ENCODE measurements around the gene SZRD1. TPM values are rescaled to one million over a fixed set of nuclear protein-coding genes. Genes with fewer than 3 reads are reported as not detected.

Gene SZRD1
- total and polyA plus RNA-seq, 4 donors = 87.9 to 172 (median 119) TPM

GRCh38 chr1:16420424-16421118 is 53.5 kb downstream of the SZRD1 start:
- Histone ChIP-seq H3K36me3 (ENCODE audit: control insufficient read depth in 1 of 2, insufficient read depth in 2 of 2, low read length in 1 of 2) (no peaks in the 10 kb centered on the region), H3K27me3 (ENCODE audit: control insufficient read depth in 1 of 2, insufficient read depth in 2 of 2, low read length in 1 of 2) (no peaks in the 10 kb centered on the region), H3K4me1 (ENCODE audit: control insufficient read depth in 1 of 2, insufficient read depth in 2 of 2, low read length in 2 of 2) (no peaks in the 10 kb centered on the region), H3K27ac (ENCODE audit: low read depth in 1 of 2, low read length in 2 of 2) (no peak overlapping the region), H3K4me3 (ENCODE audit: low read length in 2 of 2) (no peak overlapping the region), H3K9me3 (ENCODE audit: control insufficient read depth, low read length) (no peaks in the 10 kb centered on the region)
- intact Hi-C loops (cut with DNase I) = no loop called here
- DNase-seq (no peak), ATAC-seq (ENCODE audit: low FRiP score) (no peak)
- 68 to 70% methylated on average over 9 of the region's 9 CpGs for WGBS, 2 donors

- no peaks in the 10 kb centered on the region for H3K4me1 ChIP-seq (ENCODE audit: control insufficient read depth in 1 of 2, insufficient read depth in 2 of 2, low read length in 2 of 2)
- no peaks in the 10 kb centered on the region for H3K27me3 ChIP-seq (ENCODE audit: control insufficient read depth in 1 of 2, insufficient read depth in 2 of 2, low read length in 1 of 2)
- DNase-seq = no peak
- H3K4me3 ChIP-seq (ENCODE audit: low read length in 2 of 2) = no peak overlapping the region
- 73 to 80% methylated on average over 7 of the region's 7 CpGs for WGBS, 2 donors
- no peaks in the 10 kb centered on the region for H3K9me3 ChIP-seq (ENCODE audit: control insufficient read depth, low read length)
- no peak overlapping the region for H3K27ac ChIP-seq (ENCODE audit: low read depth in 1 of 2, low read length in 2 of 2)
- no peak for ATAC-seq (ENCODE audit: low FRiP score)
- no peaks in the 10 kb centered on the region for H3K36me3 ChIP-seq (ENCODE audit: control insufficient read depth in 1 of 2, insufficient read depth in 2 of 2, low read length in 1 of 2)
- intact Hi-C loops (cut with DNase I) = no loop called here
These were observed 54.2 kb downstream of the SZRD1 start for GRCh38 chr1:16421201-16421600.

DNA sequence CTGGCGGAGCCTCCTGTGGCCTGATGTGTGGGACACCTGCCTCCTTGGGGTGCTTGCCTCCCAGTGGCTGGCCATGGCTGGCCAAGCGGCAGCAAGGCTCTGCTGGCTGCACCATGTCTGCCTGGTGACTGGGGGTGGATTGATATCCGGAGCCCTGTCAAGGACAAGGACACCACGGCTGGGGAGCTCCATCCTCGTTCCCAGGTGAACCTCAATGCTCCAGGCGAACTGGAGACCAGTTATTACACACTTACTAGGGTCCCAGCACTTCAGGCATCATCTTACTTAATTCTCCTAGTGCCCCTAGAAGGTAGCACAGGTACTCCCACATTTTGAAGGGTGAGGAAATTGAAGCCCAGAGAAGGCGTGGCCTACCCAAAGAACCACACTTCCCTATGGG is 55.0 kb downstream of the SZRD1 start:
- WGBS, 2 donors = 88 to 90% methylated on average over 7 of the region's 7 CpGs
- Histone ChIP-seq H3K4me1 (ENCODE audit: control insufficient read depth in 1 of 2, insufficient read depth in 2 of 2, low read length in 2 of 2) (no peaks in the 10 kb centered on the region), H3K36me3 (ENCODE audit: control insufficient read depth in 1 of 2, insufficient read depth in 2 of 2, low read length in 1 of 2) (no peaks in the 10 kb centered on the region), H3K4me3 (ENCODE audit: low read length in 2 of 2) (no peak overlapping the region), H3K9me3 (ENCODE audit: control insufficient read depth, low read length) (no peaks in the 10 kb centered on the region), H3K27ac (ENCODE audit: low read depth in 1 of 2, low read length in 2 of 2) (no peak overlapping the region), H3K27me3 (ENCODE audit: control insufficient read depth in 1 of 2, insufficient read depth in 2 of 2, low read length in 1 of 2) (no peaks in the 10 kb centered on the region)
- DNase-seq (no peak), ATAC-seq (ENCODE audit: low FRiP score) (no peak)
- intact Hi-C loops (cut with DNase I) = no loop called here

- WGBS, 2 donors = 92 to 94% methylated on average over 10 of the region's 10 CpGs
These were observed 58.3 kb downstream of the SZRD1 start for GRCh38 chr1:16425125-16426025.

GRCh38 chr1:16430606-16431005 is 63.6 kb downstream of the SZRD1 start:
- intact Hi-C loops (cut with DNase I) = no loop called here
- WGBS, 2 donors = 77 to 80% methylated on average over 3 of the region's 3 CpGs
- no peak for DNase-seq
- Histone ChIP-seq H3K36me3 (ENCODE audit: control insufficient read depth in 1 of 2, insufficient read depth in 2 of 2, low read length in 1 of 2) (no peaks in the 10 kb centered on the region), H3K27ac (ENCODE audit: low read depth in 1 of 2, low read length in 2 of 2) (no peak overlapping the region), H3K9me3 (ENCODE audit: control insufficient read depth, low read length) (no peaks in the 10 kb centered on the region), H3K4me1 (ENCODE audit: control insufficient read depth in 1 of 2, insufficient read depth in 2 of 2, low read length in 2 of 2) (no peaks in the 10 kb centered on the region), H3K4me3 (ENCODE audit: low read length in 2 of 2) (no peak overlapping the region), H3K27me3 (ENCODE audit: control insufficient read depth in 1 of 2, insufficient read depth in 2 of 2, low read length in 1 of 2) (peaks cover 0 to 3% of the 10 kb centered on the region in 2 donors)
- no peak for ATAC-seq (ENCODE audit: low FRiP score)

More at GRCh38 chr1:16425125-16426025, 58.3 kb downstream of the SZRD1 start:
- DNase-seq = no peak
- H3K4me1 ChIP-seq (ENCODE audit: control insufficient read depth in 1 of 2, insufficient read depth in 2 of 2, low read length in 2 of 2) = no peaks in the 10 kb centered on the region
- H3K27ac ChIP-seq (ENCODE audit: low read depth in 1 of 2, low read length in 2 of 2) = no peak overlapping the region
- no peak overlapping the region for H3K4me3 ChIP-seq (ENCODE audit: low read length in 2 of 2)
- no peaks in the 10 kb centered on the region for H3K9me3 ChIP-seq (ENCODE audit: control insufficient read depth, low read length)
- H3K27me3 ChIP-seq (ENCODE audit: control insufficient read depth in 1 of 2, insufficient read depth in 2 of 2, low read length in 1 of 2) = no peaks in the 10 kb centered on the region
- intact Hi-C loops (cut with DNase I) = no loop called here
- ATAC-seq (ENCODE audit: low FRiP score) = no peak
- H3K36me3 ChIP-seq (ENCODE audit: control insufficient read depth in 1 of 2, insufficient read depth in 2 of 2, low read length in 1 of 2) = no peaks in the 10 kb centered on the region

GRCh38 chr1:16433030-16433429 is 66.0 kb downstream of the SZRD1 start:
- 81% methylated on average over 9 of the region's 9 CpGs for WGBS, 2 donors
- Histone ChIP-seq H3K4me3 (ENCODE audit: low read length in 2 of 2) (no peak overlapping the region), H3K27me3 (ENCODE audit: control insufficient read depth in 1 of 2, insufficient read depth in 2 of 2, low read length in 1 of 2) (peaks cover 0 to 3% of the 10 kb centered on the region in 2 donors), H3K4me1 (ENCODE audit: control insufficient read depth in 1 of 2, insufficient read depth in 2 of 2, low read length in 2 of 2) (no peaks in the 10 kb centered on the region), H3K27ac (ENCODE audit: low read depth in 1 of 2, low read length in 2 of 2) (no peak overlapping the region), H3K36me3 (ENCODE audit: control insufficient read depth in 1 of 2, insufficient read depth in 2 of 2, low read length in 1 of 2) (no peaks in the 10 kb centered on the region), H3K9me3 (ENCODE audit: control insufficient read depth, low read length) (no peaks in the 10 kb centered on the region)
- ATAC-seq (ENCODE audit: low FRiP score) (no peak), DNase-seq (no peak)
- intact Hi-C loops (cut with DNase I) = no loop called here

- ATAC-seq (ENCODE audit: low FRiP score) = no peak
- H3K36me3 ChIP-seq (ENCODE audit: control insufficient read depth in 1 of 2, insufficient read depth in 2 of 2, low read length in 1 of 2) = no peaks in the 10 kb centered on the region
These were observed 67.0 kb downstream of the SZRD1 start for GRCh38 chr1:16434007-16434406.

GRCh38 chr1:16434501-16434900 is 67.5 kb downstream of the SZRD1 start:
- Histone ChIP-seq H3K4me3 (ENCODE audit: low read length in 2 of 2) (no peak overlapping the region), H3K27ac (ENCODE audit: low read depth in 1 of 2, low read length in 2 of 2) (no peak overlapping the region), H3K27me3 (ENCODE audit: control insufficient read depth in 1 of 2, insufficient read depth in 2 of 2, low read length in 1 of 2) (peaks cover 0 to 3% of the 10 kb centered on the region in 2 donors), H3K4me1 (ENCODE audit: control insufficient read depth in 1 of 2, insufficient read depth in 2 of 2, low read length in 2 of 2) (no peaks in the 10 kb centered on the region), H3K36me3 (ENCODE audit: control insufficient read depth in 1 of 2, insufficient read depth in 2 of 2, low read length in 1 of 2) (no peaks in the 10 kb centered on the region), H3K9me3 (ENCODE audit: control insufficient read depth, low read length) (no peaks in the 10 kb centered on the region)
- intact Hi-C loops (cut with DNase I) = no loop called here
- ATAC-seq (ENCODE audit: low FRiP score) (no peak), DNase-seq (no peak)
- 51 to 58% methylated on average over 2 of the region's 2 CpGs for WGBS, 2 donors

More at GRCh38 chr1:16434007-16434406, 67.0 kb downstream of the SZRD1 start:
- no peaks in the 10 kb centered on the region for H3K9me3 ChIP-seq (ENCODE audit: control insufficient read depth, low read length)
- 95% methylated on average over 4 of the region's 4 CpGs for WGBS, 2 donors
- DNase-seq = no peak
- H3K4me3 ChIP-seq (ENCODE audit: low read length in 2 of 2) = no peak overlapping the region
- intact Hi-C loops (cut with DNase I) = no loop called here
- no peak overlapping the region for H3K27ac ChIP-seq (ENCODE audit: low read depth in 1 of 2, low read length in 2 of 2)
- peaks cover 0 to 3% of the 10 kb centered on the region in 2 donors for H3K27me3 ChIP-seq (ENCODE audit: control insufficient read depth in 1 of 2, insufficient read depth in 2 of 2, low read length in 1 of 2)
- H3K4me1 ChIP-seq (ENCODE audit: control insufficient read depth in 1 of 2, insufficient read depth in 2 of 2, low read length in 2 of 2) = no peaks in the 10 kb centered on the region

Data from aorta (tissue), 5 donors.